HepG2 (cell line): ENCODE data around the gene EEPD1. TPM values are rescaled to one million over a fixed set of nuclear protein-coding genes. Genes with fewer than 3 reads are reported as not detected.

Source experiments
- AGO2 ChIP-seq: fragments of 200-400 bp; formaldehyde crosslinking; optimal IDR thresholded peaks from 2 replicates; pipeline ENCODE3; 2017; ENCODE audit warnings: mild to moderate bottlenecking, low read depth, low read length, moderate library complexity
- ARID2 ChIP-seq: sonication (generic); formaldehyde crosslinking; IDR thresholded peaks from 2 replicates; pipeline ENCODE4 v1.8.1; 2022; ENCODE audit warnings: mild to moderate bottlenecking, missing genetic modification reagents, borderline replicate concordance
- EZH2 ChIP-seq: conservative IDR thresholded peaks from 2 replicates; pipeline ENCODE4 v1.6.1; 2012; ENCODE audit warnings: mild to moderate bottlenecking, low read depth, low read length, moderate library complexity
- IRF2 ChIP-seq: IDR thresholded peaks from 2 replicates; pipeline ENCODE4 v1.6.1; 2018; ENCODE audit warnings: missing genetic modification reagents, missing compliant biosample characterization
- NONO ChIP-seq, 2 experiments: fragments of 450-650 bp in 1 of 2; sonication (generic) in 1 of 2; formaldehyde crosslinking in 1 of 2; IDR thresholded peaks in 1 of 2; conservative IDR thresholded peaks in 1 of 2; 2 replicates each; pipeline versions ENCODE4 v1.6.1 to v1.8.0; 2017 to 2022; ENCODE audit warnings: mild to moderate bottlenecking in 1 of 2, missing genetic modification reagents in 1 of 2, moderate library complexity in 1 of 2
- RARA ChIP-seq: IDR thresholded peaks from 2 replicates; pipeline ENCODE4 v1.6.1; 2016; ENCODE audit warnings: missing genetic modification reagents, missing compliant biosample characterization
- RXRA ChIP-seq: sonication (generic); formaldehyde crosslinking; IDR thresholded peaks from 2 replicates; pipeline ENCODE4 v1.5.1; 2020; ENCODE audit warnings: missing genetic modification reagents
- SNRNP70 ChIP-seq: fragments of 200-400 bp; formaldehyde crosslinking; IDR thresholded peaks from 2 replicates; pipeline ENCODE4 v1.6.1; 2017; ENCODE audit warnings: mild to moderate bottlenecking, low read depth, low read length, moderate library complexity
- SP2 ChIP-seq: sonication (generic); formaldehyde crosslinking; IDR thresholded peaks from 2 replicates; pipeline ENCODE4 v1.5.1; 2020; ENCODE audit warnings: mild to moderate bottlenecking, missing genetic modification reagents
- ZFP90 ChIP-seq: sonication (generic); formaldehyde crosslinking; IDR thresholded peaks from 2 replicates; pipeline ENCODE4 v1.8.0; 2022; ENCODE audit warnings: missing genetic modification reagents, mild to moderate bottlenecking, inconsistent platforms, borderline replicate concordance
- ZFYVE20 ChIP-seq: sonication (generic); formaldehyde crosslinking; IDR thresholded peaks from 2 replicates; pipeline ENCODE4 v1.8.0; 2023; ENCODE audit warnings: low read depth, mild to moderate bottlenecking, moderate library complexity, missing genetic modification reagents, borderline replicate concordance
- ZIK1 ChIP-seq: sonication (generic); formaldehyde crosslinking; IDR thresholded peaks from 2 replicates; pipeline ENCODE4 v1.5.0; 2020; ENCODE audit warnings: mild to moderate bottlenecking, low read depth, missing genetic modification reagents, borderline replicate concordance
- ZKSCAN8 ChIP-seq: IDR thresholded peaks from 2 replicates; pipeline ENCODE4 v1.6.1; 2016; ENCODE audit warnings: borderline replicate concordance, missing genetic modification reagents, missing compliant biosample characterization
- ZNF12 ChIP-seq: sonication (generic); formaldehyde crosslinking; IDR thresholded peaks from 2 replicates; pipeline ENCODE4 v1.5.0; 2020; ENCODE audit warnings: missing genetic modification reagents
- ZNF143 ChIP-seq: sonication (generic); formaldehyde crosslinking; IDR thresholded peaks from 2 replicates; pipeline ENCODE4 v1.4.0; 2020; ENCODE audit warnings: missing genetic modification reagents
- ZNF235 ChIP-seq: sonication (generic); formaldehyde crosslinking; IDR thresholded peaks from 2 replicates; pipeline ENCODE4 v1.8.1; 2023; ENCODE audit warnings: mild to moderate bottlenecking, missing genetic modification reagents, borderline replicate concordance
- ZNF3 ChIP-seq: IDR thresholded peaks from 2 replicates; pipeline ENCODE4 v1.7.0; 2017; ENCODE audit warnings: inconsistent platforms
- ZNF335 ChIP-seq: sonication (generic); formaldehyde crosslinking; IDR thresholded peaks from 2 replicates; pipeline ENCODE4 v1.4.0; 2020; ENCODE audit warnings: missing genetic modification reagents
- ZNF83 ChIP-seq: sonication (generic); formaldehyde crosslinking; IDR thresholded peaks from 2 replicates; pipeline ENCODE4 v1.4.0; 2020; ENCODE audit warnings: missing genetic modification reagents, mild to moderate bottlenecking, borderline replicate concordance
- polyA plus RNA-seq, 8 experiments: library from polyadenylated mRNA; depleted of rRNA in 3 of 8; stranded (reverse) in 7 of 8; unstranded in 1 of 8; fragments of >200 nt; fragmentation: Illumina TruSeq in 4 of 8; extraction: Trizol in 4 of 8; gene quantifications; 2 replicates each; pipeline versions ENCODE4 v1.2.1 to v1.2.3, GENCODE V29; 2011 to 2016; ENCODE audit warnings: low read depth in 4 of 8, missing spikeins in 1 of 8, mixed read lengths in 1 of 8; ENCODE audit not compliant: insufficient read depth in 1 of 8
- total RNA-seq, 5 experiments: library from RNA; depleted of rRNA; stranded (reverse); fragments of >200 nt; fragmentation: Illumina TruSeq; extraction: Trizol; gene quantifications; 2 replicates each; pipeline ENCODE4 v1.2.3, GENCODE V29; 2016; ENCODE audit warnings: low read depth in 1 of 5
- TF ChIP-seq, protein P1 (sequence below): sonication (generic); formaldehyde crosslinking; IDR thresholded peaks from 2 replicates; pipeline ENCODE4 v1.9.0; 2021; ENCODE audit warnings: missing genetic modification reagents, borderline replicate concordance
- TF ChIP-seq, protein P2 (sequence below): sonication (generic); formaldehyde crosslinking; IDR thresholded peaks from 2 replicates; pipeline ENCODE4 v1.8.0; 2023; ENCODE audit warnings: mild to moderate bottlenecking, missing genetic modification reagents
- TF ChIP-seq, protein P3 (sequence below): sonication (generic); formaldehyde crosslinking; IDR thresholded peaks from 2 replicates; pipeline ENCODE4 v1.4.0; 2020; ENCODE audit warnings: missing genetic modification reagents, borderline replicate concordance
- TF ChIP-seq, protein P4 (sequence below): IDR thresholded peaks from 2 replicates; pipeline ENCODE4 v1.6.1; 2016
- TF ChIP-seq, protein P5 (sequence below): sonication (generic); formaldehyde crosslinking; IDR thresholded peaks from 2 replicates; pipeline ENCODE4 v1.5.0; 2020; ENCODE audit warnings: missing genetic modification reagents, mild to moderate bottlenecking, borderline replicate concordance

Gene EEPD1
- total and polyA plus RNA-seq, 2 of the 13 experiments (the other 11 are each of a cell fraction or from before 2014, with no cell fraction given): 10.1 to 16.4 TPM

DNA sequence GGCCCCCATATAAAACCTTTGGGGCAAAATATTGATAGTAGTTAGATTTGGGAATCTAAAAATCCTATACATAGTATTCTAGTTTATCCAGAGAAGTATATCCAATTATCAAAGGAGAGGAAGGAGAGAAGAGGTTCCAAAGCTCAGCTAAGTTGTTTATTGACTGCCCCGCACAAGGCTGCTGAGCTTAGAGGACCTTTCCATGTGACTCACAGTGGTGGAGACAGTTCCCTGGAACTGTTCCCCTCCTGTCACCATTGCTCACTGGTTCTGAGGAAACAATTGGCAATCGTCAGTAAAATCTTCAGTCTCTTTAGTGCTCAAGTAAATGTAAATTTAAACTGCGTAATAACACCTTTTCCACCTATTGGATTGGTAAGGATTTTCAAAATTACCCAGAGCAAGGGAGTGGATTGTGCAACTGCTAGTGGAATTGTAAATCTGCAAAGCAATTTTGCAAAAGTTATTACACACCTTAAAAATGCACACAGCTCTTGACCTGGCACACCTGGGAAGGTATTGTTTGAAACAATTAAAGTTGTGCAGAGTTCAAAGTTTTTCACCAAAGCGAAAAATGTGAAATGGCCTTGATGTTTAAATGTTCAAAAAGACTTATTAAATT, 63.1 kb downstream of the EEPD1 start (continued):
- TF ChIP-seq, protein P1, sequence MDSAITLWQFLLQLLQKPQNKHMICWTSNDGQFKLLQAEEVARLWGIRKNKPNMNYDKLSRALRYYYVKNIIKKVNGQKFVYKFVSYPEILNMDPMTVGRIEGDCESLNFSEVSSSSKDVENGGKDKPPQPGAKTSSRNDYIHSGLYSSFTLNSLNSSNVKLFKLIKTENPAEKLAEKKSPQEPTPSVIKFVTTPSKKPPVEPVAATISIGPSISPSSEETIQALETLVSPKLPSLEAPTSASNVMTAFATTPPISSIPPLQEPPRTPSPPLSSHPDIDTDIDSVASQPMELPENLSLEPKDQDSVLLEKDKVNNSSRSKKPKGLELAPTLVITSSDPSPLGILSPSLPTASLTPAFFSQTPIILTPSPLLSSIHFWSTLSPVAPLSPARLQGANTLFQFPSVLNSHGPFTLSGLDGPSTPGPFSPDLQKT (CRISPR knock-in tag): no peak
- TF ChIP-seq SNRNP70 (no peak), ZNF12 (CRISPR knock-in tag) (no peak), ZNF235 (no peak), ZFYVE20 (CRISPR knock-in tag) (no peak), ZNF3 (CRISPR knock-in tag) (peak; percentile 76), ZIK1 (no peak), AGO2 (no peak), NONO (IDR thresholded peaks at IDR 0.05) (no peak), NONO (CRISPR knock-in tag; conservative IDR thresholded peaks at IDR 0.05) (no peak), ARID2 (no peak), ZKSCAN8 (CRISPR knock-in tag) (0 out of 2 replicates have a peak, but pooled peaks have one; percentile 24), SP2 (CRISPR knock-in tag) (no peak), IRF2 (CRISPR knock-in tag) (no peak), ZFP90 (CRISPR knock-in tag) (no peak), RXRA (CRISPR knock-in tag) (no peak), ZNF83 (CRISPR knock-in tag) (no peak), ZNF335 (CRISPR knock-in tag) (no peak), ZNF143 (CRISPR knock-in tag) (no peak), EZH2 (no peak), RARA (CRISPR knock-in tag) (peak; percentile 35; the same call in 1 of the 2 replicates)
- TF ChIP-seq, protein P2, sequence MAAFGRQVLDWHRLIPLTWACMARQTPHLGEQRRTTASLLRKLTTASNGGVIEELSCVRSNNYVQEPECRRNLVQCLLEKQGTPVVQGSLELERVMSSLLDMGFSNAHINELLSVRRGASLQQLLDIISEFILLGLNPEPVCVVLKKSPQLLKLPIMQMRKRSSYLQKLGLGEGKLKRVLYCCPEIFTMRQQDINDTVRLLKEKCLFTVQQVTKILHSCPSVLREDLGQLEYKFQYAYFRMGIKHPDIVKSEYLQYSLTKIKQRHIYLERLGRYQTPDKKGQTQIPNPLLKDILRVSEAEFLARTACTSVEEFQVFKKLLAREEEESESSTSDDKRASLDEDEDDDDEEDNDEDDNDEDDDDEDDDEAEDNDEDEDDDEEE (CRISPR knock-in tag): no peak
- TF ChIP-seq, protein P3, sequence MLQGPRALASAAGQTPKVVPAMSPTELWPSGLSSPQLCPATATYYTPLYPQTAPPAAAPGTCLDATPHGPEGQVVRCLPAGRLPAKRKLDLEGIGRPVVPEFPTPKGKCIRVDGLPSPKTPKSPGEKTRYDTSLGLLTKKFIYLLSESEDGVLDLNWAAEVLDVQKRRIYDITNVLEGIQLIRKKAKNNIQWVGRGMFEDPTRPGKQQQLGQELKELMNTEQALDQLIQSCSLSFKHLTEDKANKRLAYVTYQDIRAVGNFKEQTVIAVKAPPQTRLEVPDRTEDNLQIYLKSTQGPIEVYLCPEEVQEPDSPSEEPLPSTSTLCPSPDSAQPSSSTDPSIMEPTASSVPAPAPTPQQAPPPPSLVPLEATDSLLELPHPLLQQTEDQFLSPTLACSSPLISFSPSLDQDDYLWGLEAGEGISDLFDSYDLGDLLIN (CRISPR knock-in tag): no peak
- TF ChIP-seq, protein P4, sequence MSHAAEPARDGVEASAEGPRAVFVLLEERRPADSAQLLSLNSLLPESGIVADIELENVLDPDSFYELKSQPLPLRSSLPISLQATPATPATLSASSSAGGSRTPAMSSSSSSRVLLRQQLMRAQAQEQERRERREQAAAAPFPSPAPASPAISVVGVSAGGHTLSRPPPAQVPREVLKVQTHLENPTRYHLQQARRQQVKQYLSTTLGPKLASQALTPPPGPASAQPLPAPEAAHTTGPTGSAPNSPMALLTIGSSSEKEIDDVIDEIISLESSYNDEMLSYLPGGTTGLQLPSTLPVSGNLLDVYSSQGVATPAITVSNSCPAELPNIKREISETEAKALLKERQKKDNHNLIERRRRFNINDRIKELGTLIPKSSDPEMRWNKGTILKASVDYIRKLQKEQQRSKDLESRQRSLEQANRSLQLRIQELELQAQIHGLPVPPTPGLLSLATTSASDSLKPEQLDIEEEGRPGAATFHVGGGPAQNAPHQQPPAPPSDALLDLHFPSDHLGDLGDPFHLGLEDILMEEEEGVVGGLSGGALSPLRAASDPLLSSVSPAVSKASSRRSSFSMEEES (CRISPR knock-in tag): peak; percentile 72
- TF ChIP-seq, protein P5, sequence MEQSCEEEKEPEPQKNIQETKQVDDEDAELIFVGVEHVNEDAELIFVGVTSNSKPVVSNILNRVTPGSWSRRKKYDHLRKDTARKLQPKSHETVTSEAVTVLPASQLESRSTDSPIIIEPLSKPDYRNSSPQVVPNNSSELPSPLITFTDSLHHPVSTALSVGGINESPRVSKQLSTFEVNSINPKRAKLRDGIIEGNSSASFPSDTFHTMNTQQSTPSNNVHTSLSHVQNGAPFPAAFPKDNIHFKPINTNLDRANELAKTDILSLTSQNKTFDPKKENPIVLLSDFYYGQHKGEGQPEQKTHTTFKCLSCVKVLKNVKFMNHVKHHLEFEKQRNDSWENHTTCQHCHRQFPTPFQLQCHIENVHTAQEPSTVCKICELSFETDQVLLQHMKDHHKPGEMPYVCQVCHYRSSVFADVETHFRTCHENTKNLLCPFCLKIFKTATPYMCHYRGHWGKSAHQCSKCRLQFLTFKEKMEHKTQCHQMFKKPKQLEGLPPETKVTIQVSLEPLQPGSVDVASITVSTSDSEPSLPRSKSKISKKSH (CRISPR knock-in tag): no peak
